ENCODE measurements around the gene DDX52. TPM values are rescaled to one million over a fixed set of nuclear protein-coding genes. Genes with fewer than 3 reads are reported as not detected.

DDX52 gene
- total RNA-seq, 1 experiment from 2014 or later = 27.7 TPM

DNA sequence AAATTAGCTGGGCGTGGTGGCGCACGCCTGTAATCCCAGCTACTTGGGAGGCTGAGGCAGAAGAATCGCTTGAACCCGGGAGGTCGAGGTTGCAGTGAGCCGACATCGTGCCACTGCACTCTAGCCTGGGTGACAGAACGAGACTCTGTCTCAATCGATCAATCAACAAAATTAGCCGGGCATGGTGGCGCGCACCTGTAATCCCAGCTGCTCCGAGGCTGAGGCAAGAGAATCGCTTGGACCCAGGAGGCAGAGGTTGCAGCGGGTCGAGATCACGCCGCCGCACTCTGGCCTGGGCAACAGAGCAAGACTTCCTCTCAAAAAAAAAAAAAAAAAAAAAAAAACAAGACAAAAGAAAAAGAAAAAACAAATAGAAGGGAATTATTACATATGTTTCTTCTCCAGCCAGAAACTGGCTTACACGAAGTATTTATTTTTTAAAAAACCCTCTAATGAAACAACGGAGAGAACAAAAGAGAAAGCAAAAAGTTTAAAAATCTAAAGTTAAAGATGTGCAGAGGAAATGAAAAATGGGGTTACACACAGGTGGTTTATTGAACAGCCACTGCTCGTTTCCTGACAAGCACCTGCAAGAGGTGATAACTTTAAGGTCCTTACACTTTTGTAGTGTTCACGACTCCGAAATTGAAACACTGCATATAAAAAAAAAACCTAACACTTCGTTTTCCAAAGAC is 35.5 kb downstream of the DDX52 start:
- POLR2A ChIA-PET (ENCODE audit: low non-redundant PET) = no interaction called here
- no peak overlapping the region for H3K27ac ChIP-seq (ENCODE audit: low read depth, low read length, poor library complexity, severe bottlenecking)
- H3K9me3 ChIP-seq (ENCODE audit: low read depth, low read length, poor library complexity, severe bottlenecking) = no peaks in the 10 kb centered on the region
- intact Hi-C loops (cut with micrococcal nuclease; ENCODE audit: unreplicated experiment) = loop anchor here (10.0 kb wide), 1 partner anchor 253 kb away; no protein-coding TSS in a partner anchor
- no peak for TF ChIP-seq CTCF (conservative IDR thresholded peaks at IDR 0.05; ENCODE audit: low read depth, low read length)
- no peak for TF ChIP-seq EZH2 (IDR thresholded peaks at IDR 0.05; ENCODE audit: borderline replicate concordance, low read depth, low read length, poor library complexity, severe bottlenecking)
- CTCF ChIA-PET = no interaction called here
- BruUV-seq (replicated peaks) = no TSS peak
- no peaks in the 10 kb centered on the region for H3K36me3 ChIP-seq (ENCODE audit: insufficient read depth, low read length, poor library complexity, severe bottlenecking)
- no peaks in the 10 kb centered on the region for H3K4me1 ChIP-seq (ENCODE audit: insufficient read depth, low read length, poor library complexity, severe bottlenecking)
- H3K27me3 ChIP-seq (replicated peaks; ENCODE audit: insufficient read depth, low read depth, low read length, poor library complexity) = no peaks in the 10 kb centered on the region
- no peak for DNase-seq (ENCODE audit: low spot score)
- peak overlapping the region; percentile 85 for H3K4me3 ChIP-seq (ENCODE audit: low read depth, low read length, poor library complexity, severe bottlenecking)

- H3K36me3 ChIP-seq (ENCODE audit: insufficient read depth, low read length, poor library complexity, severe bottlenecking) = no peaks in the 10 kb centered on the region
- intact Hi-C loops (cut with micrococcal nuclease; ENCODE audit: unreplicated experiment) = loop anchor here (10.0 kb wide), 1 partner anchor 251 kb away; no protein-coding TSS in a partner anchor
- H3K27ac ChIP-seq (ENCODE audit: low read depth, low read length, poor library complexity, severe bottlenecking) = no peak overlapping the region
- no peaks in the 10 kb centered on the region for H3K27me3 ChIP-seq (replicated peaks; ENCODE audit: insufficient read depth, low read depth, low read length, poor library complexity)
- TF ChIP-seq CTCF (conservative IDR thresholded peaks at IDR 0.05; ENCODE audit: low read depth, low read length) (no peak), EZH2 (IDR thresholded peaks at IDR 0.05; ENCODE audit: borderline replicate concordance, low read depth, low read length, poor library complexity, severe bottlenecking) (no peak)
- ChIA-PET CTCF (no interaction called here), POLR2A (ENCODE audit: low non-redundant PET) (no interaction called here)
- H3K4me3 ChIP-seq (ENCODE audit: low read depth, low read length, poor library complexity, severe bottlenecking) = no peak overlapping the region
- no peaks in the 10 kb centered on the region for H3K4me1 ChIP-seq (ENCODE audit: insufficient read depth, low read length, poor library complexity, severe bottlenecking)
- no peaks in the 10 kb centered on the region for H3K9me3 ChIP-seq (ENCODE audit: low read depth, low read length, poor library complexity, severe bottlenecking)
- DNase-seq (ENCODE audit: low spot score) = no peak
- no TSS peak for BruUV-seq (replicated peaks)
These were observed 37.3 kb downstream of the DDX52 start for GRCh38 chr17:37605813-37606505.

GRCh38 chr17:37605081-37605480 is 38.2 kb downstream of the DDX52 start:
- CTCF ChIA-PET = no interaction called here
- intact Hi-C loops (cut with micrococcal nuclease; ENCODE audit: unreplicated experiment) = loop anchor here (10.0 kb wide), 1 partner anchor 250 kb away; no protein-coding TSS in a partner anchor

More at GRCh38 chr17:37605081-37605480, 38.2 kb downstream of the DDX52 start:
- H3K4me1 ChIP-seq (ENCODE audit: insufficient read depth, low read length, poor library complexity, severe bottlenecking) = no peaks in the 10 kb centered on the region
- no peak for DNase-seq (ENCODE audit: low spot score)
- TF ChIP-seq CTCF (conservative IDR thresholded peaks at IDR 0.05; ENCODE audit: low read depth, low read length) = no peak
- no peak for TF ChIP-seq EZH2 (IDR thresholded peaks at IDR 0.05; ENCODE audit: borderline replicate concordance, low read depth, low read length, poor library complexity, severe bottlenecking)
- H3K36me3 ChIP-seq (ENCODE audit: insufficient read depth, low read length, poor library complexity, severe bottlenecking) = no peaks in the 10 kb centered on the region
- H3K27ac ChIP-seq (ENCODE audit: low read depth, low read length, poor library complexity, severe bottlenecking) = no peak overlapping the region
- H3K4me3 ChIP-seq (ENCODE audit: low read depth, low read length, poor library complexity, severe bottlenecking) = no peak overlapping the region
- no peaks in the 10 kb centered on the region for H3K9me3 ChIP-seq (ENCODE audit: low read depth, low read length, poor library complexity, severe bottlenecking)
- POLR2A ChIA-PET (ENCODE audit: low non-redundant PET) = no interaction called here
- BruUV-seq (replicated peaks) = no TSS peak
- no peaks in the 10 kb centered on the region for H3K27me3 ChIP-seq (replicated peaks; ENCODE audit: insufficient read depth, low read depth, low read length, poor library complexity)
